CD4-positive, alpha-beta T cell (primary cell): ENCODE data around the gene NPIPA7. TPM values are rescaled to one million over a fixed set of nuclear protein-coding genes. Genes with fewer than 3 reads are reported as not detected.

Experiments used
- microRNA-seq: library from miRNA; unstranded; fragments of <30 nt; microRNA quantifications from one replicate; pipeline ENCODE4 v1.2.0, GENCODE V29; 2021; ENCODE audit warnings: borderline microRNAs expressed, borderline replicate concordance
- total RNA-seq, 174 experiments: library from RNA in 2 of 174; stranded (reverse) in 2 of 174; gene quantifications; one replicate each; pipeline ENCODE4 v1.2.3 and lab custom pipeline; 2021 to 2026

NPIPA7 gene
- total RNA-seq, 2 experiments from 2014 or later = 6.3 to 8.3 TPM

Small RNA genes within 50 kb of the gene (microRNA-seq; reads per million reads assigned to microRNA genes)
- gene MIR6511A3 (not detected), gene MIR6770-2 (not detected)

Other genes with a start within 250 kb of the NPIPA7 start
- not detected for gene ABCC6, start 155.6 kb upstream of the NPIPA7 start, total RNA-seq
- 10 to 100 TPM; 24.8 to 26.9 TPM for gene NOMO3, start 146.6 kb upstream of the NPIPA7 start, total RNA-seq